Hepatocyte (in vitro differentiated cells): ENCODE data around the gene BAZ1B.

Source experiments
- EZH2 ChIP-seq: fragments of 200-600 bp; sonication (generic); IDR thresholded peaks from 2 replicates; pipeline ENCODE4 v1.6.1; 2016; ENCODE audit warnings: antibody characterized with exemption, mild to moderate bottlenecking, borderline replicate concordance
- EZH2phosphoT487 ChIP-seq: fragments of 200-600 bp; sonication (generic); IDR thresholded peaks from one replicate; pipeline ENCODE4 v1.6.1; 2018; ENCODE audit warnings: antibody characterized with exemption, mild to moderate bottlenecking, low read depth, moderate library complexity; ENCODE audit not compliant: unreplicated experiment, severe bottlenecking
- TF ChIP-seq, protein P1 (sequence below): fragments of 200-600 bp; sonication (generic); IDR thresholded peaks from 2 replicates; pipeline ENCODE4 v1.5.1; 2016; ENCODE audit warnings: antibody characterized with exemption, mild to moderate bottlenecking; ENCODE audit not compliant: poor library complexity

DNA sequence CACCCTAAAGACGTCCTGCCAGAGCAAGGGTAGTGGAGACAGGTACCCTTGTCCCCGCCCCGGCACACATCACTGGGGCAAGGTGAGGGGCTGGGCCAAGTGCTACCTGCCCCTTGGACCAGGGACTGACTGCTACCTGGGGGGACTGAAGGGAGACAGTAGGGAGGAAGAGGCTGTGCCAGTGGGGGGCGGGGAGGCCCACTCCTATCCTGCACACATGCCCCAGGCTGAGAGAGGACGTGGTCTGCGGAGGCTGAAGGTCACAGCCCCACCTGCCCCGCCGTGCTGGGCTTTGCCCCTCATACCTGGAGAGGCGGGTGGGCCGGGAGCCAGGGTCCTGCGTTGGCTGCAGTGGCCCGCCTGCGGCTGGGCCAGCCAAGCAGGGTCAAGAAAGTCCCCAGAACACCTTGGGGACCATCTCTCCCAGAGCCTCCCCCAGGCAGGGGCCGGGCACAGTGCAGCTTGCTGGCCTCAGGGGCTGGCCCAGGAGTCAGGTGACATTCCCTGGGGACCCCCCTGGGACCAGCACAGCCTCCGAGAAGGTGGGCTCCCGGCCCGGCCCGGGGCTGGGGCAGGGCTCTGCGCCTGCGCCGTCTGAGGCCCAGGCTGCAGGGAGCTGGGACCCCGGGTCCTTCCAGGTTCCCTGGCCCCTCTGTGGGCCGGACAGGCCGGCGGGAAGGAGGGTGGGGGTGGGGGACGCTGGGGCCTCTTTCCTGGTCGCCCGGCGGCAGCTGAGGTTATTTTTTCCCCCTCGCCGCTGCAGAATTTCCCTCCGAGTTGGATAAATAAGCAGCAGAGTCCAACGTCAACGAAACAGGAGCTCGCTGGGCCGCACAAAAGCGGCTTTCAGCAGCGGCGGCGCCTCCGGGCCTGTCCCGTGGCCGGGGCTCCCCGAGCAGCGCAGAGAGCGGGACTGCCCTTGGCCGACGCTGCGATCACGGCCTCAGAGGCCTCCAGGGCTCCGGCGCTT lies 98.3 kb downstream of the BAZ1B start:
- TF ChIP-seq, protein P1, sequence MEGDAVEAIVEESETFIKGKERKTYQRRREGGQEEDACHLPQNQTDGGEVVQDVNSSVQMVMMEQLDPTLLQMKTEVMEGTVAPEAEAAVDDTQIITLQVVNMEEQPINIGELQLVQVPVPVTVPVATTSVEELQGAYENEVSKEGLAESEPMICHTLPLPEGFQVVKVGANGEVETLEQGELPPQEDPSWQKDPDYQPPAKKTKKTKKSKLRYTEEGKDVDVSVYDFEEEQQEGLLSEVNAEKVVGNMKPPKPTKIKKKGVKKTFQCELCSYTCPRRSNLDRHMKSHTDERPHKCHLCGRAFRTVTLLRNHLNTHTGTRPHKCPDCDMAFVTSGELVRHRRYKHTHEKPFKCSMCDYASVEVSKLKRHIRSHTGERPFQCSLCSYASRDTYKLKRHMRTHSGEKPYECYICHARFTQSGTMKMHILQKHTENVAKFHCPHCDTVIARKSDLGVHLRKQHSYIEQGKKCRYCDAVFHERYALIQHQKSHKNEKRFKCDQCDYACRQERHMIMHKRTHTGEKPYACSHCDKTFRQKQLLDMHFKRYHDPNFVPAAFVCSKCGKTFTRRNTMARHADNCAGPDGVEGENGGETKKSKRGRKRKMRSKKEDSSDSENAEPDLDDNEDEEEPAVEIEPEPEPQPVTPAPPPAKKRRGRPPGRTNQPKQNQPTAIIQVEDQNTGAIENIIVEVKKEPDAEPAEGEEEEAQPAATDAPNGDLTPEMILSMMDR, result no peak
- TF ChIP-seq EZH2phosphoT487 (no peak), EZH2 (no peak)
